ENCODE data around the gene TSSK6. TPM values are rescaled to one million over a fixed set of nuclear protein-coding genes. Genes with fewer than 3 reads are reported as not detected.
"Not testable (repeated sequence)": the region's sequence is repeated elsewhere in the genome, so short reads cannot be mapped to it uniquely, and the experiment has no call there.

TSSK6 gene
- total RNA-seq, 4 donors from 2014 or later = 0.40 to 3.3 (median 0.92) TPM

GRCh38 chr19:19475849-19476828, 39.2 kb downstream of the TSSK6 start:
- ATAC-seq = peak; percentile 36
- H3K4me3 ChIP-seq = no peak overlapping the region
- peaks cover 0 to 29% of the 10 kb centered on the region in 2 donors for H3K36me3 ChIP-seq
- H3K4me1 ChIP-seq = peaks cover 0 to 29% (median 3%) of the 10 kb centered on the region in 3 donors
- 68 to 71% methylated on average over 9 to 13 of the region's 19 CpGs for WGBS, 2 donors (ENCODE audit: low coverage in 1 of 2)
- no peaks in the 10 kb centered on the region for H3K27me3 ChIP-seq
- TF ChIP-seq EP300 (IDR thresholded peaks at IDR 0.05) = no peak
- no peak for TF ChIP-seq POLR2A (IDR thresholded peaks at IDR 0.05)
- peak in 1 of 4 experiments; percentile 30 for TF ChIP-seq CTCF (IDR thresholded peaks at IDR 0.05)
- TF ChIP-seq POLR2AphosphoS5 (IDR thresholded peaks at IDR 0.05) = no peak
- H3K9me3 ChIP-seq = no peaks in the 10 kb centered on the region
- H3K27ac ChIP-seq = no peak overlapping the region

DNA sequence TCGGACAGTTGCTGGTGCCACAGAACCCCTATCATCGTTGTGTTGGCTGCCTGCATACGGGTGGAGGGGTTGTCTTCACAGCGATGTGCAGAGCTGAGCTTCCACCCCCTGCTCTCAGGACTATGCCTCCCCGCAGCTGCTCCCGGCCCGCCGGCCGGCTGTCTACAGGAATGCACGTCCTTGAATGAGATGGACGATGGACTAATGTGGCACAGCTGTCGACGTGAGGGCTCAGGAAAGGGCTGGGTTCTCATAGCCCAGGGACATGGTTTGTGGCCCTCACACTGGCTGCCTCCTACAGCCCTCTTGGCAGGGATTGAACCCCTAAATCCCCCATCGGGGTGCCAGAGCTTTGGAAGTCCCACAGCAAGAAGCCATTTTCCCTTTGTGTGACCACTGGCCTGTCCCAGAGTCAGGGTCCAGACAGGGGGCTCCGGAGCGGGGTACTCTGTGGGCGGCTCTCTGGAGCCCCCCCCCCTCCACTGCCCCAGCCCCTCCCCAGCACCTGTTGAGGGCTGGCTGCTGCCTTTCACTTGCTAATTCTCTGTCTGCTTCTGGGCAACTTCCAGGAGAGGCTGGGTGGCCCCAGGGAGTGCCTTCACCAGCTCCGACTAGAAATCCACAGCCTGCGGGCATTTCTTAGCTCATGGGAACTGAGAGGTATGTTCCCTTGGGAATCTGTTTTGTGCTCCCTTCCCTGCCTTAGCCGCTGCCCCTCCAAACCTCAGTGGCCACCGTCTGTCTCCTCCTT, 40.2 kb downstream of the TSSK6 start:
- H3K4me3 ChIP-seq = no peak overlapping the region
- H3K9me3 ChIP-seq = no peaks in the 10 kb centered on the region
- H3K36me3 ChIP-seq = peaks cover 0 to 24% of the 10 kb centered on the region in 2 donors
- no peak for ATAC-seq
- H3K4me1 ChIP-seq = peaks cover 0 to 29% (median 3%) of the 10 kb centered on the region in 3 donors
- WGBS, 2 donors (ENCODE audit: low coverage in 1 of 2) = 63 to 71% methylated on average over 4 to 6 of the region's 21 CpGs
- no peak overlapping the region for H3K27ac ChIP-seq
- TF ChIP-seq POLR2AphosphoS5 (IDR thresholded peaks at IDR 0.05) (no peak), EP300 (IDR thresholded peaks at IDR 0.05) (no peak), CTCF (IDR thresholded peaks at IDR 0.05) (no peak), POLR2A (IDR thresholded peaks at IDR 0.05) (no peak)
- H3K27me3 ChIP-seq = no peaks in the 10 kb centered on the region

DNA sequence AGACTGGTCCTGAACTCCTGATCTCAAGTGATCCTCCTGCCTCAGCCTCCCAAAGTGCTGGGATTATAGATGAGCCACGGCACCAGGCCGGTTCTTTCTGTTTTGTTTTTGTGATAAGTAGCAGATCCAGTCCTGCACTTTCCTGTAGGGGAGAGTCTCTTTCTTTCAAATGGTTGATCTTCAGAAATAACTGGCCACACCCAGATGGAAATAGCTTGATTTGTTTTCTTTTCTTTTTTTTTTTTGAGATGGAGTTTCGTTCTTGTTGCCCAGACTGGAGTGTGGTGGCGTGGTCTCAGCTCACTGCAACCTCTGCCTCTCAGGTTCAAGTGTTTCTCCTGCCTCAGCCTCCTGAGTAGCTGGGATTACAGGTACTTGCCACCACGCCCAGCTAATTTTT, 43.2 kb downstream of the TSSK6 start:
- H3K4me1 ChIP-seq = peaks cover 0 to 29% (median 0%) of the 10 kb centered on the region in 3 donors
- not testable (repeated sequence) for H3K27ac ChIP-seq, H3K27me3 ChIP-seq, H3K4me3 ChIP-seq, ATAC-seq
- WGBS, 2 donors (ENCODE audit: low coverage in 1 of 2) = 87 to 88% methylated on average over 2 to 5 of the region's 5 CpGs
- H3K36me3 ChIP-seq = peaks cover 0 to 35% of the 10 kb centered on the region in 2 donors
- H3K9me3 ChIP-seq = peaks cover 0 to 22% (median 0%) of the 10 kb centered on the region in 3 donors

GRCh38 chr19:19471682-19472081, 43.7 kb downstream of the TSSK6 start:
- 89 to 93% methylated on average over 1 to 6 of the region's 6 CpGs for WGBS, 2 donors (ENCODE audit: low coverage in 1 of 2)
- no peak overlapping the region for H3K4me3 ChIP-seq
- peaks cover 0 to 39% of the 10 kb centered on the region in 2 donors for H3K36me3 ChIP-seq
- peaks cover 0 to 29% (median 0%) of the 10 kb centered on the region in 3 donors for H3K4me1 ChIP-seq
- no peak for ATAC-seq
- peaks cover 0 to 26% (median 0%) of the 10 kb centered on the region in 3 donors for H3K9me3 ChIP-seq
- TF ChIP-seq EP300 (IDR thresholded peaks at IDR 0.05) = no peak
- TF ChIP-seq POLR2A (IDR thresholded peaks at IDR 0.05) = no peak
- TF ChIP-seq CTCF (IDR thresholded peaks at IDR 0.05) = no peak
- TF ChIP-seq POLR2AphosphoS5 (IDR thresholded peaks at IDR 0.05) = no peak
- no peaks in the 10 kb centered on the region for H3K27me3 ChIP-seq
- no peak overlapping the region for H3K27ac ChIP-seq

GRCh38 chr19:19470579-19470978, 44.8 kb downstream of the TSSK6 start:
- no peak for ATAC-seq
- Histone ChIP-seq H3K27me3 (no peaks in the 10 kb centered on the region), H3K4me1 (peaks cover 0 to 19% (median 0%) of the 10 kb centered on the region in 3 donors), H3K27ac (no peak overlapping the region), H3K36me3 (peaks cover 0 to 50% of the 10 kb centered on the region in 2 donors), H3K4me3 (no peak overlapping the region), H3K9me3 (peaks cover 0 to 27% (median 0%) of the 10 kb centered on the region in 3 donors)
- no peak for TF ChIP-seq EP300 (IDR thresholded peaks at IDR 0.05)
- TF ChIP-seq CTCF (IDR thresholded peaks at IDR 0.05) = no peak
- TF ChIP-seq POLR2AphosphoS5 (IDR thresholded peaks at IDR 0.05) = no peak
- no peak for TF ChIP-seq POLR2A (IDR thresholded peaks at IDR 0.05)
- WGBS, 2 donors (ENCODE audit: low coverage in 1 of 2) = 93 to 94% methylated on average over 2 to 3 of the region's 3 CpGs

Data from gastroesophageal sphincter (tissue), 4 donors.